ENCODE measurements around the gene SYT5.
"Not testable (repeated sequence)": the region's sequence is repeated elsewhere in the genome, so short reads cannot be mapped to it uniquely, and the experiment has no call there.

Gene SYT5

DNA sequence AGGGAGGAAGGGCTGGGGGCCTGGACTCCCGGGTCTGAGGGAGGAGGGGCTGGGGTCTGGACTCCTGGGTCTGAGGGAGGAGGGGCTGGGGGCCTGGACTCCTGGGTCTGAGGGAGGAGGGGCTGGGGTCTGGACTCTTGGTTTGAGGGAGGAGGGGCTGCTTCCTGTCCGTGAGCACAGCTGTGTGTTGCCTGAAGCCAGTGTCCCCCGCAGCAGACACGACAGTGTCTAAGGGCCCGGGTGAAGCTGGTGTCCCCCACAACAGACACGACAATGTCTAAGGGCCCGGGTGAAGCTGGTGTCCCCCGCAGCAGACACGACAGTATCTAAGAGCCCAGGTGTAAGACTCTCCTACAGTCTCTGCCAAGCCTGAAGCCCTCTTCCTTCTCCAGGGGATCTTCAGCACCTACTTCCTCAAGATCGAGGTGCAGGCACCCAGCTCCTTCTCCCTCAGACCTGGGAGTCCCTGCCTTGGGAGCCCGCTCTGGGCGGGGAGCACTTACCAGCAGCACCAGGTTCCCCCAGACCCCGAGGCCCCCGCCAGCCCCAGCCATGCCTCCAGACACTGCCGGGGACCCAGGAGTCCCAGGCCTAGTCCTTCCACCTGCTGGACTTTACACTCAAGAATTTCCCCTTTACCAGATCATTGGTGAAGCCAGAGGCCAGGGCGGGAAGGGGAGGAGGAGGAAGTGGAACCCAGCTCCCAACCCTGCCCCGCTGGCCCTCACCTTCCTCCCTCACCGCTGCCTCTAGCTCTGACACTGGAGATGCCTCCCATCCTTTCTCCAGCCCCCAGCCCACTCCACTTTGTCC is 29.0 kb upstream of the SYT5 start, which contains the start of gene PTPRH:
Gene PTPRH, minus strand, starts transcription at position 622 of the 813 bp plus-strand sequence. Its CDS starts 68 bp downstream, at position 554.
- DNase-seq (ENCODE audit: low spot score): no peak

DNA sequence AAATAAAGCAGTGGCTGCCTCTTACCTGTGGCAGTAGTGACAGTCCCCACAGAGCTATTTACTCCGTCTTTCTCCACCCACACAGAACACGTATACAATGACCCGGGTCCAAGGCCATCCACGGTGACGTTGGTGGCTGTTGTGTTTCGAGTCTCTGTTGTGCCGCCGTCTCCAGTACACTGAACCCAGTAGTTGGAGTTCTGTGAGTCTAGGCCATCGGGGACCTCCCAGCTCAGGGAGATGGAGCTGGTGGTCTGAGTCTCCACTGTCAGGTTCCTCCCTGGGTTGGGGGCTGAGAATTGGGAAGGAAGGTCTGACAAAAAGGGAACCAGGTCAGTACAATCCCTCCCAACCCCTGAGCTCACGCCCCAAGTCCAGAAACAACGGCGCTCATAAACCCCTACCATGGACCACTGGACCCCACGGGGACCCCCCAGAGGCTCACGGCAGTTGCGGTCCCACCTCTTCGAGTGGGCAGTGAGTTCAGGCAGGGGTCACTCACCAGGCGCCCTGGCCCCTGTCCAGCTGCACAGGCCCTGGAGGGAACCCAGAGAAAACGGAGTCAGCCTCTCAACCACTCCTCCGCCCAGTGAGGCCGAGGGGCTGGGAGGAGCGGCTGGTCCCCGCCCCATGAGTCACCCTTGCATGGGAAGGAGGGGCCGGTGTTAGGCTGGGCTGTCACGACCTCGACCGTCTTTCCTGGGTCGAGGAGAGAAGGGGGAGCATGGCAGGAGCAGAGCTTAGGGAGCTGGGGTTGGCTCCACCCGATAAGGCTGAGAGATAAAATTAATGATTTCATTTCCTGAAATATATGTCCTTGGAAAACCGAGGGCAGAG is 26.8 kb upstream of the SYT5 start:
- DNase-seq (ENCODE audit: low spot score): peak; percentile 62

DNA sequence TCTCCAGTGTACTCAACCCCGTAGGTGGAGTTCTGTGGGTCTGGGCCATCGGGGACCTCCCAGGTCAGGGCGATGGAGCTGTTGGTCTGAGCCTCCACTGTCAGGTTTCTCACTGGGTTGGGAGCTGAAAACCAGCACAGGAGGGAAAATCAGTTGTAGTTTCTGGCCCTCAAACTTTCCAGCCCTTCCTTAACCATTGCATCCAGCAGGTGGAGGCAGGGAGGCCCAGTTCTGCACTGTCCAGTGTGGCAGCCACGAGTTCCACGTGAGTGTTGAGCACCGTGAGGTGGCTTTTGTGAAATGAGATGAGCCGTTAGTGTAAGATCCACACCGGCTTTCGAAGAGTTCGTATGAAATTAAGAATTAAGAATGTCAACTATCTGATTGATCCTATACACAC is 22.1 kb upstream of the SYT5 start:
- DNase-seq (ENCODE audit: low spot score): not testable (repeated sequence)

DNA sequence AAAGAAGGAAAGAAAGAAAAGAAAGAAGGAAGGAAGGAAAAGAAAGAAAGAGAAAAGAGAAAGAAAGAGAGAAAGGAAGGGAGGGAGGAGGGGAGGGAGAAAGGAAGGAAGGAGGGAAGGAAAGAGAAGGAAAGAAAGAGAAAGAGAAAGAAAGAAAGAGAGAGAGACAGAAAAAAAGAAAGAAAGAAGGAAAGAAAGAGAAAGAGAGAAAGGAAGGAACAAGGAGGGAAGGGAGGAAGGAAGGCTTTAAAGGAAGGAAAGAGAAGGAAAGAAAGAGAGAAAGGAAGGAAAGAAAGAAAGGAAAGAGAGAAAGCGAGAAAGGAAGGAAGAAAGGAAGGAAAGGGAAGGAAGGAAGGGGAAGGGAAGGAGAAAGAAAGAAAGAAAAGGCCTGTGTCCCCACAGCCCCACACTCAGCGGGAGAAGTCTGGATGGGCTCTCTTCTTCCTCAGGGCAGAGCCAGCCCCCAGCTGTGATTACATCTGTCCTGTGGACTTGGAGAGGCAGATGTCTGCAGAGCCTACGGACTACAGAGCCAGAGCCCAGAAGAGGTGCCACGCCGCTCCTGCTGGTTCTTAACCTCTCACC is 19.6 kb upstream of the SYT5 start:
- DNase-seq (ENCODE audit: low spot score): no peak

DNA sequence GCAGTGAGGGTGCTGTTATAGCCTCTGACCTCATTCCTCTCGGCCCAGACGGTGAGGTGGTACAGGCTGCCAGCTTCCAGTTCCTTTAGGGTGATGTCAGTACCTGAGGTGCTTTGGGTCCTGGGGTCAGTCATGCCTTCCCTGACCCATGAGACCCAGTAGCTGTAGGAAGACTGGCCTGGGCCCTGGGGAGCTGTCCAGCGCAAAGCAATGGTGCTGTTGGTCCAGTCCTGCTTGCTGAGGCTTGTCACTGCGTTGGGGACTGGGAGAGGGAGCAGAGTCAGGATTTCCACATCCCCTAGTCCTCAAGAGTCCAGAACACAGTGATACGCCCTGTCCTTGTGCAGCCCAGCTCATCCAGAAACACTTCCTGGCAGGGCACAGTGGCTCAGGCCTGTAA is 18.6 kb upstream of the SYT5 start:
- no peak for DNase-seq (ENCODE audit: low spot score)

DNA sequence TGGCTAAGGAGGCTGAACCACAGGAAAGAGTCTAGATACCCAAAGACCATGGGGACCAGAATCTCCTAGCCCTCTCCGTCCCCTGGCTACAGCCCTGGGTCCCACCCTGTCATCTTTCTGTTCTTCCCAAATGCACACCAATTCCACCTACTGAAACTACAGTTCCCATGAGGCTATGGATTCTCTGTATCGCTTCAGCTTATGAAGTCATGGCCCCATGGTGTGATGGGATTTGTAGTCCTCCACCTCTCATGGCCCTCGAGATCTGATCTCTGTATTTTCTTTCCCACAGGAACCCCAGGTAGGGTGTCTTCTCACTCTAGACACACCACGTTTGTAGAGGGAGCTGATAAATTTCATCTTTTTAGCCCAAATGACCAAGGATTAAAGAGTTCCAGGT is 17.4 kb upstream of the SYT5 start:
- DNase-seq (ENCODE audit: low spot score): no peak

DNA sequence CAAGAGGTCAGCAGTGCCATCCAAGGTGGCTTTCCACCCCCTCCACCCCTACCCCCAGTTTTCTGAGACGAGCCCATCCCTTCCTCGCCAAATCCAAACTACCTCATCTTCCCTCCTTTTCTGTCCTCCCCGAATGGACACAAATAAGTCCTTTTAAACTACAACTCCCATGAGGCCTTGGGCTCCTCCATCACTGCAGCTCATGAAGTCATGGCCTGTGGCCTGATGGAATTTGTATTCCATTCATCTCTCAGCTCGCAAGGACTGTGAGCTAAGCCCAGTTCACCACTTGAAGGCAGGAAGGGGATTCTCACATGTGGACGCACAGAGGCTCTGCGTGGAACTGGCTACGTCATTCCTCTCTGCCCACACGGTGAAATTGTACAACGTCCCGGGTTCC is 16.7 kb upstream of the SYT5 start:
- DNase-seq (ENCODE audit: low spot score): no peak

DNA sequence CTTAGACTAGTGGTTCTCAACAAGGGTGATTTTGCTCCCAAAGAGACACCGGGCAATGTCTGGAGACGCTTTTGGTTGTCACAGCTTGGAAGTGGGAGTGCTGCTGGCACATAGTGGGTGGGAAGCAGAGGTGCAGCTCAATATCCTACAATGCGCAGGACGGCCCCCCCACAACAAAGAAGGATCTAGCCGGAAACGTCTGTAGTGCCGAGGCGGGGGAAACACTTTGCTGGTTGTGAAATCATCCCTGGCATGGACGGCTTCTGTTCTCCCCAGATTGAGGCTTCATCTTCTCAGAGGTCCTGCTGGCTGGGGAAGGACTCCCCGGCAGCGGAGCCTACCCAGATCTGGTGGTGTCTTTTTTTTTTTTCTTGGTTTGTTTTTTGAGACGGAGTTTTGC is 13.4 kb upstream of the SYT5 start:
- no peak for DNase-seq (ENCODE audit: low spot score)

DNA sequence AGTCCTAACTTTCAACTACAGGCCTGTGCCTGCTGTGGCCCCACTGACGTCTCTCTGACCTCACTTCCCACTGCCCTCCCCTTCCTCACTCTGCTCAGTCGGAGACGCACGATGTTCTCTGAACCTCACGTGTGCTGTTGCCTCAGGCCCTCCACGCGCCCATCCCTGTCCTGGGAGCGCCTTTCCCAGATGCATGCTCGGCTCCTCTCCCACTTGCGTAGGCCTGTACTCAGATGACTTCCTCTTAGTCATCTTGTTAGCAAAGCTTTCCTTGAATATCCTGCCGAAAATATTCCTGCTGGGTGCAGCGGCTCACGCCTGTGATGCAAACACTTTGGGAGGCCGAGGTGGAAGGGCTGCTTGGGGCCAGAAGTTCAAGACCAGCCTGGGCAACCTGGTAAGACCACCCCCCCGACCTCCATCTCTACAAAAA is 9.3 kb upstream of the SYT5 start:
- DNase-seq (ENCODE audit: low spot score): no peak

DNA sequence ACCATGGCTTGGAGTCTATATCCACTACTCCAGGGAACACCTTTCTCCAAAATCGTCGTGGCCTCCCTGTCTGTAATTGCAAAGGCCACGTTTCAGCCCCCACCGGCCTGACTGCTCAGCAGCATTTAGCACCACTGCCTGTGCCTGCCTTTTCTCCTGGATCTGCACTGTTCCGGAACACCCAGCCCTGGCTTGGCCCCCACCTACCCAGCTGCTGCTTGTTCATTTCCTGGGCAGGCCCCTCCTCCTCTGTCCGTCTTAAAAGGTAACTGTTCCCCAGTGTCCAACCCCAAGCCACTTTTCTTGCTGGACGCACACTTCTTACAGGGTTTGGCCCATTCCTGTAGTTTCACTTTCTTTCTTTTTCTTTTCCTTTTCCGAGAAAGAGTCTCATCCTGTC is 8.5 kb upstream of the SYT5 start:
- no peak for DNase-seq (ENCODE audit: low spot score)

DNA sequence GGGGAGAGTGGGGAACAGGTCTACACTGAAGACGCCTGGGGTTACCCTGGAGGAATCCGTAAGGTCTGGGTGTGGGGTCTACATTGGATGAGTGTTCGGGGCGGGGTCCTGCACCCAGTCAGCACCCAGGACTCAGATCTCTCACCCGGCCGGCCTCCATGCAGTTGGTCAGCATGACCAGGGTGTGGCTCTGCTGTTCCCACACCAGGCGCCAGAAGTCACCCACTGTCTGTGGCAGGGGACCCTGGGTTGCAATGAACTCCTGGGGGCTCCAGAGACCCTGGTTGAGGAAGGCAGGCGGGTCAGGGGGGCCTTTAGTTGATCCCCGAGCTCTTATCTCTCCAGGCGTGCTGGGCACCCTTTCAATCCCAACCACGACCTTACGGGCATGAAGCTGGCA is 6.0 kb upstream of the SYT5 start:
- DNase-seq (ENCODE audit: low spot score): no peak

DNA sequence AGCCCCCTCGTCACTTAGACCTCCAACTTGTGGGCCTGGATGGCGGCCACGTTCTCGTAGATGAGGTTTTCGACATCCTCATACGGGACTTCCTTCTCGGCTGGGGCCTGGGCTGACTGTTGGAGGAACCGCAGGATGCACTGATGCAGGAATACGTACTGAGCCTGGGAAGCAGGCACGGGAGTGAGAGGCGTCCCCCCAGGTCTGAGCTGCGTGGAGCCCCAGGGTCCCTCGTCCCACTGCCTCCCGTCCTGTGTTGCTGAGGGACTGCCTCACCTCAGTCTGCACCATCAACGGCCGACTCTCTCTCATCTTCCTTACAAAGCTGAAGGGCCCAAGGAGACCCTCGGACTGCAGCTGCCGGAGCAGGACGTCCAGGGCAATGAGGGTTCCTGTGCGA is 1.7 kb upstream of the SYT5 start:
- DNase-seq (ENCODE audit: low spot score): no peak

DNA sequence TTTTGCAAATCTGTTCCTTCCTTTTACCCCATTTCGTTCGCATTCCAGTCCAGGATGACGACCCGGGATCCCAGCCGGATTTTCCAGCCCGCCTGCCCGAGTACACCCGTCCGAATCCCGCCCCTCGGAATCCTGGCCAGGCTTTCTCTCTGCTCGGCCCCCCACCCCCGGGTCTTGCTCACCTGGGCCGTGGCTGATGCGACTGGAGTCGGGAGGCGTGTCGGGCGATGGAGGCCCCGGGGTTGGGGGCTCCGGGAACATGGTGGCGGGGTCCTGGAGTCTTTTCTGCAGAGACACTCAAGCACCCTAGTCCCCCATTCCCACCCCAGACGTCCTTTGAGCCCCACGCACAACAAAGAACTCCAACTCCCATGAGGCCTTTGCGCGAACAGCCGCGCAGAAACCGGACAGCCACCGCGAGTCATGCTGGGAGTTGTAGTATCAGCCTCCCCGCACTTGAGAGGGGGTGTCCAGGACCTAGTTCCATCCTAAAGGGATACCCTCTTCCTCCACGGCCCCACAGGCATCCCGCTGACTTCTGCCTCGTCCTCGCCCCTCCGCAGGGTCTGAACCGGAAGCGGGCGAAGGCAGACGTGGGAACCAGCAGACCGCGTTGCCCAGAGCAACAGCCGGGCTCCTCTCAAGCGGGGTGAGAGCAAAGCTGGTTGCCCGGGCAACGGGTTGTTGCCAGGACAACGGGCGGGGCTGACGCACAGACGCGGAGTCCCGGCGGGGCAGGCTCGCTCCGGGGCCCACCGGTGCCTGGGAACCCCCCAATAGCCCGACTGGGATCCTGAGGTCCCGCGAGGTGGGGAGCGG is 1.1 kb downstream of the SYT5 start:
- DNase-seq (ENCODE audit: low spot score): peak; percentile 94

DNA sequence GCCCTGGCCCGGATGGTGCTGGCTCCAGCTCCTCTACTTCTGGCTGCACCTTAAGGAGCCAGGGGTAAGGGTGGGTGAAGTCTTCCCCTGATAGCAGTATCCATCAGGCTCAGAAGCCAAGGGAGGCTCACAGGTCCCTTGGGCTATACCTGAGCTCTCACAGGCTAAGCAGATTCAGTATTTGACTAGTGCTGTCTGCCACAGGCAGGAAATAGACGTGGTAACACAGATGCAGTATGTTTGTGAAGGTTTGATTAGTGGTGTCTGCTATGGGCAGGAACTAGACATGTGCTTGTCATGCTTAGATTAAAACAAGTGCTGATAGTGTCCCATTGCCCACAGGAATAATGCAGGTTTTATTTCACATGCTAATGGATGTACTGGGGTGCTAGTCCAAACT is 4.0 kb downstream of the SYT5 start:
- DNase-seq (ENCODE audit: low spot score): no peak

DNA sequence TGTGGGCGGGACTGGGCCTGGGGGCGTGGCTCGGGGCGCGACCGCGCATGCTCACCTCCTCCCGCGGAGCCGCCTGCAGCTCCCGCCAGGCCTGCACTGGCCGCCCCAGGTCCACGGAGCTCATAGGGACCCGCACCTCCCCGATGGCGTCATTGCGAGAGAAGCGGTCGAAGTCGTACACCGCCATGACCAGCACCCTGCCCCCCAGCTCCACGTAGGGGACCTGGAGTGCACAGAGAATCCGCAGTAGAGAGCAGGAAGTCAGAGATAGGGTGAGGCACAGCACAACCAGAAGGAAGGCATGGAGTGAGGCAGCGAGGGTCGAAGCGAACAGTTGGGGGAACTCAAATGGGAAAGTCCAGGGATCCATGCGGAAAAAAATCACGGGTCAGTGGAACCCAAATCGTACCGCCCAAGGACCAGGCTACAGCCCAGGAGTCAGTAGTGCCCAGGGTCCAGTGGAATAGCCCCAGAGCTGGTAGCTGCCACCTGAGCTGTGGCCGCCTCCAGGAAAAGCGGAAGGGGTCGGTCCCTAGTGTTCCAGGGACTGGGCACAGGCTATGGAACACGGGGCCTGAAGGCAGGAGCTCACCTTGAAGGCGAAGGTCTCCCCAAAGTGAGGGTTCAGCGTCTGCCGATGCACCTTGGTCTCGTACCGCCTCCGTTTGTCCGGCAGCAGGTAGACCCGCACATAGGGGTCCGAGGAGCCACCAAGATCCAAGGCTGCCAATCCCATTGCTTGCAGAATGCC is 4.8 kb downstream of the SYT5 start:
- DNase-seq (ENCODE audit: low spot score): no peak

DNA sequence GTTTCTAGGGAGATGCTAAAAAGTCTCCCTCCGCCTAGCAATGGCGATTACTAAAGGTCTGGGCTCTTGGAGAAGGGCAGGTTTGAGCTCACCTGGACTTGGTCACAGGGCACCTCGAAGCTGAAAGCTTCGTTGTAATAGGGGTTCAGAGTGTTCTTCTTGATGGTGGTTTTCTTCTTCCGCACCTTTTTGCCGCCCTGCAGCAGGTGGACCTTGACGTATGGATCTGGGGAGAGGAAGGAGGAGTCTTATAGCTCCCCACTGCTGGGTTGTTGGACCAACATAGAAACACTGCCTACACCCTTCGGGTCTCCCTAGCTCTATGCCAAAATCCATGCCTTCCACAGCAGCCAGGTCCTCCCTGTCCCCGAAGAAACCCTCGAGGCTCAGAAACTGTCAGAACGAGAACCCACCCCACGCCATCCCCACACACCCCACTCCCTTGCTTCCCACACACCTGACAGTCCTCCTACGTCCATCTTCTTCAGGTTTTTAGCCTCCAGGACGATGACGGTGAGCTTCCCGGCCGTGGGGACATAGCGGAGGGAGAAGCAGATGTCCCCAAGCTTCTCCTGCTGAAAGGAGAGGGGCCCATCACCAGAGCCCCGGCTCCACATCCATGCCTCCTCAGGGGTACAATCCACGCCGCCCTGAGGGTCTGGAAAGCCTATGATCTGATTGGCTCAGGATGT is 5.5 kb downstream of the SYT5 start:
- no peak for DNase-seq (ENCODE audit: low spot score)

DNA sequence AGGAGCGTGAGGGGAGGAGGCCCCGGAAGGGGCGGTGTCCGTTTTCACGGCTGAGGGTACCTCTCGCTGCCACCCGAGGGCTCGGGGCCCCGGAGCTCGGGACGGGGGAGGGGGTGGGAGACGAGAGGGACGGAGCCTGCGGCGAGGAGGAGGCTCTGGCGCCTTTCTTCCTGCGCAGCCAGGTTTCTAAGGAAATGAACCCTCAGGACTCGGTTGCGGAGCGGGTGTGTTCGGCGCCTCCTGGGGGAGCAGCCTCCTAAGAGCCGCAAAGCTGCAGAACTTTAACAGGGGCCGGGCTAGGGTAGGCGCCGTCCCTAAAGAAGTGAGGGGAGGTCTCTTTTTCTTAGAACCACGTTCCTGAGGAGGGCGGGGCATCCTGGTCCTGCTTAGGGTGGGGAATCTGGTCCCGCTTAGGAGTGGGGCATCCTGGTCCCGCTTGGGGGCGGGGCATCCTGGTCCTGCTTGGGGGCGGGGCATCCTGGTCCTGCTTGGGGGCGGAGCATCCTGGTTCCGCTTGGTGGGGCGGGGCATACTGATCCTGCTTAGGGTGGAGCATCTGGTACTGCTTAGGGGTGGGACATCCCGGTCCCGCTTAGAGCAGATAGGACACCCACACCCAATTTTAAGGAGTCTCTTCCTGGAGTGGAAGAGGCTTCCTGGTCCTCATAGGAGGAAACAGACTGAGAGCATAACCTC is 6.2 kb downstream of the SYT5 start:
- DNase-seq (ENCODE audit: low spot score): peak; percentile 80

DNA sequence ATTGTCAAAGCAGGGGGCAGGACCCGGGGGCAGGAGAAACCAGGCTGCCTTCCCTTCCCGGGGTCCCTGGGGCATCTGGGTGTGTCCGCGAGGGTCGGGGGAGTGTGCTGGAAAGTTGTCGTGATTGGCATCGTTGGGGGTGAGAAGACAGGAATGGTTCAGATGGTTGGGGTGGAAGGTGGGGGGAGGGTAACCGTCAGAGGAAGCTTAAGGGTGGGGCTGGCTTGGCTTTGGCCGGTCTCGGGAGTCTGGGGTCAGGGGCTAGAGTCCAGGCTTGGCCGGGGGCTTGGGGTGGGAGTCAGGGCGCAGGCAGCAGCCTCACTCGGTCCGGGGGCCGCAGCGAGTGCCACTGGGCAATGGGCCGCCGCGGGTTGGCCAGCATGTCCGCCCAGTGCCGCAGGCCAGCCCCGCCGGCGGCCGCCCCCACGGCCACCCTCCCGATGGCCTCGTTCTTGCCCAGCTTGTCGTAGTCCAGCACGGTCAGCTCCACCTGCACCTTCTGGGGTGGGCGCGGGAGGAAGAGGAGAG is 6.8 kb downstream of the SYT5 start:
- no peak for DNase-seq (ENCODE audit: low spot score)

DNA sequence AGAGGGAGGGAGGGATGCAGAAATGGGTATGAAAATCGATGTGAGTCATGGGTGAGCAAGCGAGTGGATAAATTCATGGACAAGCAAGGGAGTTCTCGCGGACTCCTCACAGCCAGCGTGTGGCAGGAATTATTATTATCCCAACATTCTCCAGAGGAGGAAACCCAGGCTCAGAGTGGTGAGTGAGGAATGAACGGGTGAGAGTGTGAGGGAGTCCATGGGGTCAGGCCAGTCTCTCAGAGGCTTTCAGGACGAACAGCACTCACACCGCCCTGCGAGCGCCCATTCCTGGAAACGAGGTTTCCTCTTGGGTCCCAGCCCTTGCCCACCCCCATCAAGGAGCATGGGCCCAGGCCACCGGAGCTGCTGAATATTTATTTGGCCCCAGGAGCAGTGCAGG is 7.3 kb downstream of the SYT5 start:
- no peak for DNase-seq (ENCODE audit: low spot score)

DNA sequence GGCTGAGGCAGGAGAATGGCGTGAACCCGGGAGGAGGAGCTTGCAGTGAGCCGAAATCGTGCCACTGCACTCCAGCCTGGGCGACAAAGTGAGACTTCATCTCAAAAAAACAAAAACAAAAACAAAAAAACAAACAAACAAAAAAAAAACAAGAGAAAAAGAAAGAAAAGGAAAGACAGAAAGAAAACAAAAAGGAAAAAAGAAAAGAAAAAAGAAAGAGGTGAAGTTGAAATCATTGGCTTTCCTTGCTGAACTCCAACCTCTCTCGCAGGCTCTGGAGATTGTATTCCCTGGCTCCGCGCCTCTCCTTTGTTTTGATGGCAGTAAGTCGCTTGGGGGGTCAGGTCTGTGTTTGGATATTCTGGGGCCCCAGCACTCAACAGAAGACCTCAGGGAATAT is 7.8 kb downstream of the SYT5 start:
- DNase-seq (ENCODE audit: low spot score): not testable (repeated sequence)

Measured in D341Med (cell line).